Upper lobe of left lung (tissue), 6 donors: ENCODE measurements around the gene OSBPL10. TPM values are rescaled to one million over a fixed set of nuclear protein-coding genes. Genes with fewer than 3 reads are reported as not detected.
A peak's percentile ranks its signal among the peaks of the same experiment; 100 is the strongest.

Experiments used
- ATAC-seq, 2 donors: fragments of 200-7000 bp; cut with Tn5 transposase; one replicate each; pipeline ENCODE4 v1.9.1; 2022; ENCODE audit warnings: mild to moderate bottlenecking in 2 of 2, moderate library complexity in 2 of 2; ENCODE audit not compliant: low FRiP score in 2 of 2
- DNase-seq, 2 donors: peaks; one replicate each; pipeline ENCODE4 v3.0.0-alpha.2; 2019 to 2020
- H3K27ac ChIP-seq, 4 donors: fragments of 200-600 bp; sonication (generic); one replicate each; pipeline ENCODE4 v1.5.1; 2016 to 2019
- H3K27me3 ChIP-seq, 4 donors: fragments of 200-600 bp; sonication (generic); one replicate each; pipeline ENCODE4 v1.5.1; 2017 to 2019
- H3K36me3 ChIP-seq, 4 donors: fragments of 200-600 bp; sonication (generic); one replicate each; pipeline ENCODE4 v1.5.1; 2016 to 2019
- H3K4me1 ChIP-seq, 4 donors: fragments of 200-600 bp; sonication (generic); one replicate each; pipeline ENCODE4 v1.5.1; 2018 to 2019
- H3K4me3 ChIP-seq, 4 donors: fragments of 200-600 bp; sonication (generic); one replicate each; pipeline ENCODE4 v1.5.1; 2017 to 2019; ENCODE audit warnings: mild to moderate bottlenecking in 2 of 4, moderate library complexity in 1 of 4
- H3K9me3 ChIP-seq, 4 donors: fragments of 200-600 bp; sonication (generic); one replicate each; pipeline ENCODE4 v1.5.1; 2018 to 2019
- EP300 ChIP-seq, 4 donors: sonication (generic); formaldehyde crosslinking; IDR thresholded peaks; one replicate each; pipeline ENCODE4 v1.5.1; 2017; ENCODE audit warnings: antibody characterized with exemption in 4 of 4, control low read depth in 2 of 4
- POLR2A ChIP-seq, 4 donors: fragments of 450-650 bp; IDR thresholded peaks; one replicate each; pipeline ENCODE4 v1.5.1; 2016 to 2017; ENCODE audit warnings: antibody characterized with exemption in 4 of 4, mild to moderate bottlenecking in 2 of 4
- POLR2AphosphoS5 ChIP-seq, 2 donors: sonication (generic); formaldehyde crosslinking; IDR thresholded peaks; one replicate each; pipeline ENCODE4 v1.5.1; 2017; ENCODE audit warnings: antibody characterized with exemption in 2 of 2
- WGBS, 2 donors: methylation state at CpG; one replicate each; pipeline ENCODE4 v1.1.5; 2017 to 2018; 5-methylcytosine and 5-hydroxymethylcytosine counted together
- total RNA-seq, 6 donors: library from RNA; depleted of rRNA in 4 of 6; stranded (reverse); fragments of >200 nt in 4 of 6; gene quantifications; one replicate each; pipeline versions ENCODE4 v1.1.0 to v1.2.1, GENCODE V29; 2016 to 2021
- TF ChIP-seq, protein P1 (sequence below), 6 experiments: fragments of 450-650 bp in 4 of 6; fragments of 200-600 bp in 2 of 6; sonication (generic) in 2 of 6; IDR thresholded peaks; one replicate each; pipeline ENCODE4 v1.5.1; 2016 to 2019; ENCODE audit warnings: antibody characterized with exemption in 6 of 6
- donor health status: DM: no; HTN: no; CAD: no; lungs with moderate emphysema.
- donor health status: DM: no; HTN: yes; CAD: no; lungs with severe emphysema.

OSBPL10 gene
- total RNA-seq, 6 donors from 2014 or later = 13.6 to 73.9 (median 24.4) TPM

DNA sequence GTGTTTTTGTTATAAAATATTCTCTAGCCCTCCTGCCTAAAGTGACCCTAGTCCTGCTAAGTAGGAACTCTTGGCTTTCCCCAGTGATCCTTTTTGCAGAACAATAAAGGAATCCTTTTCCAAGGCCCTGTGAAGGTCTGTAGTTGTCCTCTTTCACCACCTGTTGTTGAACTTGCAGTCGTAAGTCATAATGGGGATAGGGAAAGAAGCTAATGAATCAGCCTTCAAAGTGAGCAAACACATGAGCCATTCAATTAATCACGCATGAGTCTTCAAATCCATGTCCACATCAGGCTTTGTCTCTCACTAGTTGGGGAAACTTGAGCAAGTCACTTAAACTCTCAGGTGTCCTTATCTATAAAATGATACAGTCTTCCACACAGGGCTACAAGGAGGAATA, 28.0 kb upstream of the OSBPL10 start:
- WGBS, 2 donors = 89 to 99% methylated on average over 2 of the region's 2 CpGs
- no peak for ATAC-seq
- H3K4me1 ChIP-seq = no peaks in the 10 kb centered on the region

DNA sequence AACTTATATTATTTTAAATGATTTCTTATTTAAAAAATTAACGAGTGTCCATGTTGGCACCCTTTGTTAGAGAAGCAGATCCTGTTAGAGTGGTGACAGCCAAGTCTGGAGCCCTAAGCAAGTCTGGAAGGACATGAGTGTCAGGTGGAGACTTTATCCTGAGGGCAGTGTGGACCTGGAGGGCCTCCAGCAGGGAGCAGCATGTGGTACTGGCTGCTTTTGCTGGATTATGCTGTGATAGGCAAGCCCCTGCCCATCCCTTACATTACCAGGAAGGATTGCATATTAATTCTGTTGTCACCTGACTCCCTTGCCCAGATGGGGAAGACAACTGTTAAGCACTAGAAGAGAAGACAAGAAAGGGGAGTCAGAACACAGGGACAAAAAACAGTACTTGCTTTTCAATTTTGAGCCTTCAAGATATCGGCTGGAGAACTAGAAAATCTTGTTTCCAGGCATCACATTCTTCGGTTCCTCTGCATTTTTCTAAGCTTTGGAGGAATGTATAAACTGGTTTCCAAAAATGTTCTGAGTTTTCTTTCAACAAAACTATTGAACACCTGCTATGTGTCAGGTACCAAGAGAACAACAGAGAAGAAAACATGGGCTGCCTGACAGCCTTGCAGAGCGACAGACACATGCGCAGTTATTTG, 23.2 kb upstream of the OSBPL10 start:
- Histone ChIP-seq H3K27ac (no peak overlapping the region), H3K9me3 (no peaks in the 10 kb centered on the region), H3K4me3 (no peak overlapping the region), H3K36me3 (no peaks in the 10 kb centered on the region), H3K4me1 (no peaks in the 10 kb centered on the region), H3K27me3 (no peaks in the 10 kb centered on the region)
- no peak for DNase-seq
- TF ChIP-seq POLR2AphosphoS5 (IDR thresholded peaks at IDR 0.05) (no peak), POLR2A (IDR thresholded peaks at IDR 0.05) (no peak), EP300 (IDR thresholded peaks at IDR 0.05) (no peak)
- TF ChIP-seq, protein P1, sequence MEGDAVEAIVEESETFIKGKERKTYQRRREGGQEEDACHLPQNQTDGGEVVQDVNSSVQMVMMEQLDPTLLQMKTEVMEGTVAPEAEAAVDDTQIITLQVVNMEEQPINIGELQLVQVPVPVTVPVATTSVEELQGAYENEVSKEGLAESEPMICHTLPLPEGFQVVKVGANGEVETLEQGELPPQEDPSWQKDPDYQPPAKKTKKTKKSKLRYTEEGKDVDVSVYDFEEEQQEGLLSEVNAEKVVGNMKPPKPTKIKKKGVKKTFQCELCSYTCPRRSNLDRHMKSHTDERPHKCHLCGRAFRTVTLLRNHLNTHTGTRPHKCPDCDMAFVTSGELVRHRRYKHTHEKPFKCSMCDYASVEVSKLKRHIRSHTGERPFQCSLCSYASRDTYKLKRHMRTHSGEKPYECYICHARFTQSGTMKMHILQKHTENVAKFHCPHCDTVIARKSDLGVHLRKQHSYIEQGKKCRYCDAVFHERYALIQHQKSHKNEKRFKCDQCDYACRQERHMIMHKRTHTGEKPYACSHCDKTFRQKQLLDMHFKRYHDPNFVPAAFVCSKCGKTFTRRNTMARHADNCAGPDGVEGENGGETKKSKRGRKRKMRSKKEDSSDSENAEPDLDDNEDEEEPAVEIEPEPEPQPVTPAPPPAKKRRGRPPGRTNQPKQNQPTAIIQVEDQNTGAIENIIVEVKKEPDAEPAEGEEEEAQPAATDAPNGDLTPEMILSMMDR (IDR thresholded peaks at IDR 0.05) = no peak
- no peak for ATAC-seq
- WGBS, 2 donors = 84 to 90% methylated on average over 5 of the region's 5 CpGs

More for the DNA sequence above, 28.0 kb upstream of the OSBPL10 start:
- no peaks in the 10 kb centered on the region for H3K36me3 ChIP-seq
- no peak for DNase-seq
- H3K9me3 ChIP-seq = no peaks in the 10 kb centered on the region
- no peaks in the 10 kb centered on the region for H3K27me3 ChIP-seq
- TF ChIP-seq POLR2A (IDR thresholded peaks at IDR 0.05) = no peak
- TF ChIP-seq, protein P1 (IDR thresholded peaks at IDR 0.05) = no peak
- no peak for TF ChIP-seq EP300 (IDR thresholded peaks at IDR 0.05)
- TF ChIP-seq POLR2AphosphoS5 (IDR thresholded peaks at IDR 0.05) = no peak
- H3K27ac ChIP-seq = no peak overlapping the region
- no peak overlapping the region for H3K4me3 ChIP-seq

DNA sequence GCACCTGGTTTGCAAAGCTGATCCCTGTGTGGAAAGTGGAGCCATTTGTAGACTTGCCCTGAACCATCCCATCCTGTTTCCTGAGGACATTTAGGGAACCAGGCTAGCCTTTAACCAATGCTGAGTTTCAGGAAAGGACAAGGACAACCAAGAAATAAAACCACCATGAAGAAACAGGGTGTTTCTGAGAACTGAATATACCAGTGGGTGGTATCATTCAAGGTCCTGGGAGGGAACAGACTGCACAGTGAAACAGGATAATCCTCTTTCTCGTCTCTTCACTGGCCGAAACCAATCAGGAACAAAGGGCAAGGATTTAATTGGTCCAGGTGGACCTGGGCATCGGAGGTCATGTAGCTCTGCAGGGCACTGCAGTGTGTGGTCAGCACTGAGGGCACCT, 22.3 kb upstream of the OSBPL10 start:
- Histone ChIP-seq H3K27ac (no peak overlapping the region), H3K4me1 (no peaks in the 10 kb centered on the region), H3K4me3 (no peak overlapping the region), H3K36me3 (no peaks in the 10 kb centered on the region), H3K27me3 (no peaks in the 10 kb centered on the region), H3K9me3 (no peaks in the 10 kb centered on the region)
- WGBS, 2 donors = 81 to 82% methylated on average over 3 of the region's 3 CpGs
- ATAC-seq (peak; percentile 9 to 20), DNase-seq (no peak)
- TF ChIP-seq, protein P1 (IDR thresholded peaks at IDR 0.05) = no peak
- TF ChIP-seq POLR2AphosphoS5 (IDR thresholded peaks at IDR 0.05) (no peak), POLR2A (IDR thresholded peaks at IDR 0.05) (no peak), EP300 (IDR thresholded peaks at IDR 0.05) (no peak)

DNA sequence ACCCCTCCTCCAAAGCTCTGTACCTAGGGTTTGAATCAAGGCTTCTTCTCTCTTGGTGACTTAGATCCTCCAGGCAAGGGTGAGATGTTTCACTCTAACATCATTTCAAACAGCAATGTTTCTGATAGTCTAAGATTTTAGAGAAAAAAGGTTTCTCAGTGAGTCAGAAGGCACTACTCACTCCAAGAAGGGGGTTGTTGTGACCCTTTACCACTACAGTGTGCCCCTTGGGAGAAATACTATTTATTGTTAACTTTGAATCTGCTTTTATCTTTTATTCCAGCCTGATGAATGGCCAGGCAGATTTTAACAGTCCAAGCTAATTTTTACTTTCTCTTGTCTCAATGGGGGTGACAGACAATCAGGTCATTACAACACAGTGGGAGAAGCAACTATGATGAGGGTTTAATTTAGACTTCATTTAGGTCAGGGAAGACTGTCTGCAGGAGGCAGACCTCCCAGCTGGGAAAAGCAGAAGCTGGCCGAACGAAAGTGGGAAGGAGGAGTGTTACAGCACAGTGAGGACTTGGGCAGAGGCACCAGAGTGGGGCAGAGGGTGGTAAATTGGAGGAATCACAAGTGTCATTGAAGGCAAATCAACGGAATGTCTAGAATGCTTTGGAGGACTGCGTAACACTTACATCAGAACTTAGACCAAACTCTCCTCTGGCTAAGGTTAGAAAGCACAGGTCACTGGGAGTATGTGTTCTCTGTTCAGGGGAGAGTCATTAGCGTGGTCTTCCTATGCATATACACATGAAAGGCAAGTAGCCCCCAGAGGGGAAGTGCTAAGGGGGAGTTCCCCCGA, 21.7 kb upstream of the OSBPL10 start:
- no peak for DNase-seq
- Histone ChIP-seq H3K4me3 (no peak overlapping the region), H3K27me3 (no peaks in the 10 kb centered on the region), H3K36me3 (no peaks in the 10 kb centered on the region), H3K4me1 (no peaks in the 10 kb centered on the region), H3K27ac (no peak overlapping the region), H3K9me3 (no peaks in the 10 kb centered on the region)
- no peak for TF ChIP-seq EP300 (IDR thresholded peaks at IDR 0.05)
- peak; percentile 65 to 67 for ATAC-seq
- 46 to 54% methylated on average over 6 of the region's 6 CpGs for WGBS, 2 donors

DNA sequence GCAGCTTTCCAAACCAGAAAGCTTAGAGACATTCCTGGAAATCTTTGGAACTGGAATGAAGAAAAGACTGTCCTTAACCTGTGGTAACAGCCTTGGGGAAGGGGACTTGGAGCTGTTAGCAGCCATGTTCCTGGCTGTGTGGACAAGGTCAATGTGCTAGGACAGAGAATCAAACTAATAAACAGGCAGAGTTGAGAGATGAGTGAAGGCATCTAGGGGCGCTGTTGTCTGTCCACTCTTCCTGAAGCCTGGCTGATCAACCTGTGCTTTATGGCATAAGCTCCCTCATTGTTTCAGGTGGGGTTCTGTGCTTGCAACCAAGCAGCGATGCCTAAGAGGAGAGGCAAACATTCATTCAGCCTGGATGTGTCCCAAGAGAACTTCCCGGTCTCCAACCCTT, 19.8 kb upstream of the OSBPL10 start:
- Histone ChIP-seq H3K36me3 (no peaks in the 10 kb centered on the region), H3K4me1 (no peaks in the 10 kb centered on the region), H3K27me3 (no peaks in the 10 kb centered on the region), H3K4me3 (no peak overlapping the region), H3K9me3 (no peaks in the 10 kb centered on the region), H3K27ac (no peak overlapping the region)
- TF ChIP-seq EP300 (IDR thresholded peaks at IDR 0.05) (no peak), POLR2A (IDR thresholded peaks at IDR 0.05) (no peak)
- ATAC-seq = no peak
- no peak for DNase-seq
- 74% methylated on average over 3 of the region's 3 CpGs for WGBS, 2 donors
